Activated naive CD4-positive, alpha-beta T cell treated with anti-CD3 and anti-CD28 coated beads, Interleukin-2, amount 50 U/mL, for 72 hours (primary cell): ENCODE data around the gene RBMS3. TPM values are rescaled to one million over a fixed set of nuclear protein-coding genes. Genes with fewer than 3 reads are reported as not detected.

Source experiments
- ATAC-seq, 2 donors: fragments of 150-1000 bp; cut with Tn5 transposase; 2 replicates each; pipeline ENCODE4 v1.10.0; 2021; ENCODE audit warnings: mild to moderate bottlenecking in 2 of 2, moderate library complexity in 2 of 2
- DNase-seq, 2 donors: peaks; one replicate each; pipeline ENCODE4 v3.0.0; 2021 to 2022; ENCODE audit warnings: low spot score in 2 of 2
- H3K27ac Mint-ChIP-seq, 2 donors: one replicate each; pipeline ENCODE4 v1.8.0; 2022; ENCODE audit warnings: mild to moderate bottlenecking in 2 of 2, mixed read lengths in 2 of 2
- H3K36me3 Mint-ChIP-seq, 2 donors: one replicate each; pipeline ENCODE4 v1.8.0; 2022; ENCODE audit warnings: mixed read lengths in 2 of 2
- H3K9me3 Mint-ChIP-seq, 2 donors: one replicate each; pipeline ENCODE4 v1.8.0; 2022; ENCODE audit warnings: mixed read lengths in 2 of 2
- total RNA-seq, 2 donors: library from RNA; stranded (reverse); gene quantifications; one replicate each; pipeline ENCODE4 v1.2.3, GENCODE V29; 2022

Gene RBMS3
- total RNA-seq, 2 donors from 2014 or later, result 3.3 TPM; not detected in 1

- Mint-ChIP-seq H3K27ac (no peak overlapping the region), H3K36me3 (no peaks in the 10 kb centered on the region)
- ATAC-seq, result no peak
These were observed 246.4 kb downstream of the RBMS3 start for GRCh38 chr3:29527246-29527645.

GRCh38 chr3:29531644-29532043 is 250.8 kb downstream of the RBMS3 start:
- no peak for DNase-seq
- no peaks in the 10 kb centered on the region for H3K36me3 Mint-ChIP-seq
- H3K27ac Mint-ChIP-seq, result no peak overlapping the region
- ATAC-seq, result no peak
- no peaks in the 10 kb centered on the region for H3K9me3 Mint-ChIP-seq

More at GRCh38 chr3:29527246-29527645, 246.4 kb downstream of the RBMS3 start:
- DNase-seq, result no peak
- H3K9me3 Mint-ChIP-seq, result no peaks in the 10 kb centered on the region

- H3K9me3 Mint-ChIP-seq, result no peaks in the 10 kb centered on the region
- DNase-seq (no peak), ATAC-seq (no peak)
- H3K36me3 Mint-ChIP-seq, result no peaks in the 10 kb centered on the region
- H3K27ac Mint-ChIP-seq, result no peak overlapping the region
These were observed 251.6 kb downstream of the RBMS3 start for GRCh38 chr3:29532473-29532872.

GRCh38 chr3:29534006-29534405 is 253.1 kb downstream of the RBMS3 start:
- Mint-ChIP-seq H3K36me3 (no peaks in the 10 kb centered on the region), H3K27ac (no peak overlapping the region), H3K9me3 (no peaks in the 10 kb centered on the region)
- ATAC-seq, result no peak
- no peak for DNase-seq

- Mint-ChIP-seq H3K27ac (no peak overlapping the region), H3K9me3 (no peaks in the 10 kb centered on the region), H3K36me3 (no peaks in the 10 kb centered on the region)
- ATAC-seq (no peak), DNase-seq (no peak)
These were observed 255.3 kb downstream of the RBMS3 start for GRCh38 chr3:29536016-29536758.

- ATAC-seq (no peak), DNase-seq (no peak)
- H3K9me3 Mint-ChIP-seq, result no peaks in the 10 kb centered on the region
- H3K36me3 Mint-ChIP-seq, result no peaks in the 10 kb centered on the region
- H3K27ac Mint-ChIP-seq, result no peak overlapping the region
These were observed 257.2 kb downstream of the RBMS3 start for GRCh38 chr3:29537889-29538609.

GRCh38 chr3:29538610-29538958 is 257.7 kb downstream of the RBMS3 start:
- no peak for ATAC-seq
- H3K9me3 Mint-ChIP-seq, result no peaks in the 10 kb centered on the region
- H3K36me3 Mint-ChIP-seq, result no peaks in the 10 kb centered on the region

GRCh38 chr3:29540544-29540943 is 259.7 kb downstream of the RBMS3 start:
- H3K9me3 Mint-ChIP-seq, result no peaks in the 10 kb centered on the region
- DNase-seq (no peak), ATAC-seq (no peak)
- H3K36me3 Mint-ChIP-seq, result no peaks in the 10 kb centered on the region
- no peak overlapping the region for H3K27ac Mint-ChIP-seq

More at GRCh38 chr3:29538610-29538958, 257.7 kb downstream of the RBMS3 start:
- DNase-seq, result no peak
- H3K27ac Mint-ChIP-seq, result no peak overlapping the region

- DNase-seq (no peak), ATAC-seq (no peak)
- no peak overlapping the region for H3K27ac Mint-ChIP-seq
- H3K9me3 Mint-ChIP-seq, result no peaks in the 10 kb centered on the region
- H3K36me3 Mint-ChIP-seq, result no peaks in the 10 kb centered on the region
These were observed 264.0 kb downstream of the RBMS3 start for GRCh38 chr3:29544701-29545363.

- DNase-seq (no peak), ATAC-seq (no peak)
- H3K27ac Mint-ChIP-seq, result no peak overlapping the region
- H3K36me3 Mint-ChIP-seq, result no peaks in the 10 kb centered on the region
- no peaks in the 10 kb centered on the region for H3K9me3 Mint-ChIP-seq
These were observed 264.7 kb downstream of the RBMS3 start for GRCh38 chr3:29545615-29546014.

- H3K27ac Mint-ChIP-seq, result no peak overlapping the region
These were observed 271.2 kb downstream of the RBMS3 start for GRCh38 chr3:29552051-29552450.

GRCh38 chr3:29554566-29554965 is 273.7 kb downstream of the RBMS3 start:
- DNase-seq (no peak), ATAC-seq (peak in 1 of 2 donors; percentile 67)
- Mint-ChIP-seq H3K27ac (no peak overlapping the region), H3K9me3 (peaks cover 0 to 7% of the 10 kb centered on the region in 2 donors), H3K36me3 (no peaks in the 10 kb centered on the region)

More at GRCh38 chr3:29552051-29552450, 271.2 kb downstream of the RBMS3 start:
- DNase-seq (no peak), ATAC-seq (no peak)
- Mint-ChIP-seq H3K36me3 (no peaks in the 10 kb centered on the region), H3K9me3 (no peaks in the 10 kb centered on the region)

- no peaks in the 10 kb centered on the region for H3K36me3 Mint-ChIP-seq
- DNase-seq (no peak), ATAC-seq (no peak)
- no peak overlapping the region for H3K27ac Mint-ChIP-seq
- H3K9me3 Mint-ChIP-seq, result peaks cover 0 to 7% of the 10 kb centered on the region in 2 donors
These were observed 274.7 kb downstream of the RBMS3 start for GRCh38 chr3:29555590-29555989.

GRCh38 chr3:29557186-29557585 is 276.3 kb downstream of the RBMS3 start:
- H3K27ac Mint-ChIP-seq, result no peak overlapping the region
- DNase-seq (no peak), ATAC-seq (no peak)
- H3K36me3 Mint-ChIP-seq, result no peaks in the 10 kb centered on the region
- H3K9me3 Mint-ChIP-seq, result peaks cover 0 to 7% of the 10 kb centered on the region in 2 donors

GRCh38 chr3:29557825-29558224 is 277.0 kb downstream of the RBMS3 start:
- Mint-ChIP-seq H3K36me3 (no peaks in the 10 kb centered on the region), H3K9me3 (peaks cover 0 to 10% of the 10 kb centered on the region in 2 donors), H3K27ac (no peak overlapping the region)
- DNase-seq (no peak), ATAC-seq (no peak)

GRCh38 chr3:29559741-29560465 is 279.0 kb downstream of the RBMS3 start:
- H3K36me3 Mint-ChIP-seq, result no peaks in the 10 kb centered on the region
- DNase-seq, result no peak
- no peak overlapping the region for H3K27ac Mint-ChIP-seq

More at GRCh38 chr3:29559741-29560465, 279.0 kb downstream of the RBMS3 start:
- no peak for ATAC-seq
- H3K9me3 Mint-ChIP-seq, result peaks cover 0 to 10% of the 10 kb centered on the region in 2 donors
